Jurkat, Clone E6-1 (cell line): ENCODE measurements around the gene KCTD14.
"Not testable (repeated sequence)": the region's sequence is repeated elsewhere in the genome, so short reads cannot be mapped to it uniquely, and the experiment has no call there.

Source experiments
- DNase-seq: peaks from one replicate; pipeline ENCODE4 v3.0.0-alpha.2; 2011; ENCODE audit warnings: low read depth, low spot score
- H3K4me3 ChIP-seq: 2 replicates; pipeline ENCODE4 v1.5.1; 2011; ENCODE audit warnings: mild to moderate bottlenecking, low read length, control low read depth, moderate library complexity

Gene KCTD14

GRCh38 chr11:77990981-77991380 lies 32.1 kb downstream of the KCTD14 start:
- DNase-seq: no peak

DNA sequence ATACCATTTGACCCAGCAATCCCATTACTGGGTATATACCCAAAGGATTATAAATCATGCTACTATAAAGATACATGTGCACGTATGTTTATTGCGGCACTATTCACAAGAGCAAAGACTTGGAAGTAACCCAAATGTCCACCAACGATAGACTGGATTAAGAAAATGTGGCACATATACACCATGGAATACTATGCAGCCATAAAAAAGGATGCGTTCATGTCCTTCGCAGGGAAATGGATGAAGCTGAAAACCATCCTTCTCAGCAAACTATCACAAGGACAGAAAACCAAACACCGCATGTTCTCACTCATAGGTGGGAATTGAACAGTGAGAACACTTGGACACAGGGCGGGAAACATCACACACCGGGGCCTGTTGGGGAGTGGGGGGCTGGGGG lies 36.6 kb downstream of the KCTD14 start:
- not testable (repeated sequence) for DNase-seq, H3K4me3 ChIP-seq

More at GRCh38 chr11:77990981-77991380, 32.1 kb downstream of the KCTD14 start:
- H3K4me3 ChIP-seq: no peak overlapping the region

DNA sequence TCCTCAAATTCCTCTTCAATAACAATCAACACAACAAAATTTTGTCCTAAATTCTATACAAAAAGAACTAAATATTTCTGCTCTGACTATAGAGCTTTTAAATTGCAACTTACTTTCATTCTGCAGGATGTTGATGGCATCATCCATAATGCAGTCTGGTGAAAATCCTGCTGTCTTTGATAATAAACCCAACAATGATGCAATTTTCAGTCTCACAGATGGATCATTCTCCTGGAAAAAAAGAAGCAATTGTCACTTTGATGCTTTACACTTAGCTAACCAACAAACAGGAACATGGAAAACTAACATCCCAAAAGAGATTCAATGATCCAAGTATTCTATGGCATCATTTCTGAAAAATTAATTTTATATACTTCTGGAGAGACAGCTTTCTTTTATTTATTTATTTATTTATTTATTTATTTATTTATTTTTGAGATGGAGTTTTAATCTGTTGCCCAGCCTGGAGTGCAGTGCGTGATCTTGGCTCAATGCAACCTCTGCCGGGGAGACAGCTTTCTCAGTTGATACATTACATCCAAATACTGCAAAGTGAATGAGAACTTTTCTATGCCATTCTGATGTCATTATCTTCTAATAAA lies 41.6 kb downstream of the KCTD14 start:
- DNase-seq: no peak
- no peak overlapping the region for H3K4me3 ChIP-seq

DNA sequence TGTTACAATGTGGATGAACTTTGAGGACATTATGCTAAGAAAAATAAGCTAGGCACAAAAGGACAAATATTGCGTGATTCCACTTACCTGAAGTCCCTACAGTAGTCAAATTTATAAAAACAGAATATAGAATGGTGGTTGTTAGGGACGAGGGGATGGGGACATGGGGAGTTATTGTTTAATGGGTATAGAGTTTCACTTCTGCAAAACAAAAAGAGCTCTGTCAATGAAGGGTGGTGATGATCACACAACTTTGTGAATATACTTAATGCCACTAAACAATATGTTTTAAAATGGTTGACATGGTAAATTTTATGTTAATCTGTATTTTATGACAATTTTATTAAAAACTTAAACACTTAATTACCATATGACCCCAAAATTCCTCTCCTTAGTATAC lies 54.7 kb downstream of the KCTD14 start:
- no peak overlapping the region for H3K4me3 ChIP-seq
- DNase-seq: no peak

GRCh38 chr11:77967753-77968152 lies 55.3 kb downstream of the KCTD14 start:
- DNase-seq: no peak
- no peak overlapping the region for H3K4me3 ChIP-seq

DNA sequence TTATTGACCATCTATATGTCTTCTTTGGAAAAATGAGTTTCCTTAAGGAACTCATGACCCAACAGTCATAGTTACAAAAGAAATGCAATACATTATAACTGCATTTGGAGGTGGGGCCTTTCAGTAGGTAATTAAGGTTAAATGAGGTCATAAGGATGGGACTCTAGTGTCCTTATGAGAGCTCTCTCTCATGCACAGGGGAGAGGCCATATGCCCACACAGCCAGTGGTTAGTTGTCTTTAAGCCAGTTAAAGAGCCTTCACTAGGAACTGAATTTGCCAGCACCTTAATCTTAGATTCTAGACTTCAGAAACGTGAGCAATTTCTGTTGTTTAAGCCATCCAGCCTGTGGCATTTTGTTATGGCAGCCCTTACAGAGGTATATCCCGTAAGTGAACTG lies 56.0 kb downstream of the KCTD14 start:
- no peak overlapping the region for H3K4me3 ChIP-seq
- DNase-seq: no peak

DNA sequence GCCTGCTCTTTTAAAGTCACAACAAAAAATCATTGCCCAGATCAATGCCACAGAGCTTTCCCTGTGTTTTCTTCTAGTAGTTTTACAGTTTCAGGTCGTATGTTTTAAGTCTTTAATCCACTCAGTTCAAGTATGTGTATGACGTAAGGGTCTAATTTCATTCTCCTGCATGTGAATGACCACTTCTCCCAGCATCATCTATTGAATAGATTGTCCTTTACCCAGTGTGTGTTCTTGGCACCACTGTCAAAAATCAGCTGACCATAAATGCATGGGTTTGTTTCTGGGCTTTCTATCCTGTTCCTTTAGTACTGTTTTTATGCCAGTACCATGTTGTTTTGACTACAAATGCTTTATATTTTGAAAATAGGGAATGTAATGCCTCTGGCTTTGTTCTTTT lies 56.7 kb downstream of the KCTD14 start:
- DNase-seq: no peak
- no peak overlapping the region for H3K4me3 ChIP-seq
